Right atrium auricular region (tissue), 2 donors: Measurements from ENCODE around the gene ZBTB16. TPM values are rescaled to one million over a fixed set of nuclear protein-coding genes. Genes with fewer than 3 reads are reported as not detected.

Experiments
- DNase-seq: peaks from one replicate; pipeline ENCODE4 v3.0.0-alpha.2; 2019; ENCODE audit warnings: low spot score
- H3K27ac ChIP-seq, 2 donors: fragments of 200-600 bp; sonication (generic); 1 replicate in 1 of 2; 2 replicates in 1 of 2; pipeline ENCODE4 v1.5.1; 2016 to 2019
- H3K27me3 ChIP-seq, 2 donors: fragments of 200-600 bp; sonication (generic); one replicate each; pipeline versions ENCODE4 v1.5.1 to v1.6.0; 2017 to 2019
- H3K36me3 ChIP-seq: fragments of 200-600 bp; sonication (generic); one replicate; pipeline ENCODE4 v1.5.1; 2016
- H3K4me1 ChIP-seq, 2 donors: fragments of 200-600 bp; sonication (generic); one replicate each; pipeline versions ENCODE4 v1.5.1 to v1.6.0; 2017 to 2019
- H3K4me3 ChIP-seq, 2 donors: fragments of 200-600 bp; sonication (generic); 1 replicate in 1 of 2; 2 replicates in 1 of 2; pipeline ENCODE4 v1.5.1; 2017 to 2019; ENCODE audit warnings: mild to moderate bottlenecking in 1 of 2, moderate library complexity in 1 of 2
- H3K9me3 ChIP-seq, 2 donors: fragments of 200-600 bp; sonication (generic); one replicate each; pipeline ENCODE4 v1.5.1; 2019
- total RNA-seq, 2 donors: library from RNA; depleted of rRNA; stranded (reverse); fragments of >200 nt; gene quantifications; one replicate each; pipeline ENCODE4 v1.1.0, GENCODE V29; 2016
- TF ChIP-seq, protein P1 (sequence below), 2 donors: fragments of 200-600 bp; sonication (generic); IDR thresholded peaks; one replicate each; pipeline ENCODE4 v1.5.1; 2019; ENCODE audit warnings: antibody characterized with exemption in 2 of 2

ZBTB16 gene
- total RNA-seq, 2 donors from 2014 or later = 65.5 to 101 TPM

DNA sequence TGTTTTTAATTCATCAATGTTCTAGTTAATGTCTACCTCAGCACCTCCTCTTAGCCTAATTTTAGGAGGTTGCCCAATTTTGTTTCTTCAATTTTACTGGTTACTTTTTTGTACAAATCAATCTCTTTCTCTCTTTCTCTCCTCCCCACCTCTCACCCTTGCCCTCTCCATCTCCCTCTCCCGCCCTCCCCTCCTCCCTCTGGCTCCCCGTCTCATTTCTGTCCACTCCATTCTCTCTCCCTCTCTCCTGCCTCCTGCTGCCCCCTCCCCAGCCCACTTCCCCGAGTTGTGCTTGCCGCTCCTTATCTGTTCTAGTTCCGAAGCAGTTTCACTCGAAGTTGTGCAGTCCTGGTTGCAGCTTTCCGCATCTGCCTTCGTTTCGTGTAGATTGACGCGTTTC is 195.8 kb downstream of the ZBTB16 start:
- DNase-seq = no peak
- H3K4me1 ChIP-seq = peaks cover 0 to 60% of the 10 kb centered on the region in 2 donors
- no peak overlapping the region for H3K4me3 ChIP-seq
- TF ChIP-seq, protein P1, sequence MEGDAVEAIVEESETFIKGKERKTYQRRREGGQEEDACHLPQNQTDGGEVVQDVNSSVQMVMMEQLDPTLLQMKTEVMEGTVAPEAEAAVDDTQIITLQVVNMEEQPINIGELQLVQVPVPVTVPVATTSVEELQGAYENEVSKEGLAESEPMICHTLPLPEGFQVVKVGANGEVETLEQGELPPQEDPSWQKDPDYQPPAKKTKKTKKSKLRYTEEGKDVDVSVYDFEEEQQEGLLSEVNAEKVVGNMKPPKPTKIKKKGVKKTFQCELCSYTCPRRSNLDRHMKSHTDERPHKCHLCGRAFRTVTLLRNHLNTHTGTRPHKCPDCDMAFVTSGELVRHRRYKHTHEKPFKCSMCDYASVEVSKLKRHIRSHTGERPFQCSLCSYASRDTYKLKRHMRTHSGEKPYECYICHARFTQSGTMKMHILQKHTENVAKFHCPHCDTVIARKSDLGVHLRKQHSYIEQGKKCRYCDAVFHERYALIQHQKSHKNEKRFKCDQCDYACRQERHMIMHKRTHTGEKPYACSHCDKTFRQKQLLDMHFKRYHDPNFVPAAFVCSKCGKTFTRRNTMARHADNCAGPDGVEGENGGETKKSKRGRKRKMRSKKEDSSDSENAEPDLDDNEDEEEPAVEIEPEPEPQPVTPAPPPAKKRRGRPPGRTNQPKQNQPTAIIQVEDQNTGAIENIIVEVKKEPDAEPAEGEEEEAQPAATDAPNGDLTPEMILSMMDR (IDR thresholded peaks at IDR 0.05) = no peak
- H3K36me3 ChIP-seq = peaks cover 42% of the 10 kb centered on the region
- H3K27me3 ChIP-seq = no peaks in the 10 kb centered on the region
- H3K9me3 ChIP-seq = no peaks in the 10 kb centered on the region
- H3K27ac ChIP-seq = no peak overlapping the region

DNA sequence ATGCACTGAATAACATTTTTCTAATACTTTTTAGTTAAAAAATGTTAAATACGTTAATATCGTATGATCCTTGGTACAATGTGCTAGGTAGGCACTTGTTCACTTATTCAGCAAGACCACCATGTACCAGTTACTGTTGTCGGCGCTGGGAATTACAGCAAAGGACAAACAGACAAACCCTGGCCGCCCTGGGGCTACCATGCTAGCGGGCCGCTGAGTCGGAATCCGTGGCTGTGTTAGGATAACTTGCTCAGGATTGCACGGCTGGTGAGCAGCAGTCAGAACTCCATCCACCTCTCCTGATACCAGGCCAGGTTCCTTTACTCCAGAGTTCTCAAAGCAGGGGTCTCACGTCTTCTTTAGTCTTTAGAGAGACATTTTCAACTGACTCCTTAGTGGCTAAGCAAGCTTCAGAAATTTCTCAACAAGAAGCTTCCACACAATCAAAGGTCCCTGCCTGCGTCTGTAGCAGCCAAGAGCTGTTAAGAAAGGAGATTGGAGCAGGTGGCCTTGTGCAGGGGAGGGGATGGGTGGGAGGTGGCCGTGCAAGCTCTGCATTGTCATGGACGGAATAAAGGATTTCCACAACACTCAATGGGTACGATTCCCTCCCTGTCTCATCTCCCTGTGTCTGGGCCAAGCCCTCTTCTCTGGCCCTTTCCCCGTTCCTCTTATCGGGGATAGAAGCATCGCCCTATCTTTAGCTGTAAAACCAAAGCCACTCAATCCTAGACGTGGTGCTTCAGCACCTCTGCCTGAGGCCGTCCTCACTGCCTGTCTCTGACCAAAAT is 196.9 kb downstream of the ZBTB16 start:
- Histone ChIP-seq H3K4me1 (peaks cover 0 to 61% of the 10 kb centered on the region in 2 donors), H3K36me3 (peaks cover 31% of the 10 kb centered on the region), H3K27ac (peak overlapping the region; percentile 88 to 89), H3K4me3 (no peak overlapping the region), H3K27me3 (no peaks in the 10 kb centered on the region), H3K9me3 (no peaks in the 10 kb centered on the region)
- TF ChIP-seq, protein P1 (IDR thresholded peaks at IDR 0.05) = no peak
- DNase-seq = no peak

DNA sequence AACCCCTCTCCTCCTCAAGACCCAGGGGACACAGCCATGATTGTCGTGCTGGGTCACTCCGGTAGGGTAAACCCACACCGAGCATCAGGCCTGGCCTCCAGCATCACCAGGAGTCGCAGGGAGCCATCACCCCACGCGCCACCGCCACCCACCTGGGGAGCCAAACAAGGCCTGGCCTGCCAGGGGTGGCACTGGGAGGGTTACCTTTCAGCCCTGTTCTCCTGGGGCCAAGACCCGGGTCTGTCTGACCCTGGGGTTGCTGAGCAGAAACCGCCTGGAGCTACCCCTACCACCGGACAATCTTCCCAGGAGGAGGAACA is 197.4 kb downstream of the ZBTB16 start:
- DNase-seq = no peak
- Histone ChIP-seq H3K36me3 (peaks cover 25% of the 10 kb centered on the region), H3K9me3 (no peaks in the 10 kb centered on the region), H3K27ac (peak overlapping the region; percentile 88 to 89), H3K27me3 (no peaks in the 10 kb centered on the region), H3K4me3 (no peak overlapping the region), H3K4me1 (peaks cover 0 to 61% of the 10 kb centered on the region in 2 donors)
- TF ChIP-seq, protein P1 (IDR thresholded peaks at IDR 0.05) = no peak

DNA sequence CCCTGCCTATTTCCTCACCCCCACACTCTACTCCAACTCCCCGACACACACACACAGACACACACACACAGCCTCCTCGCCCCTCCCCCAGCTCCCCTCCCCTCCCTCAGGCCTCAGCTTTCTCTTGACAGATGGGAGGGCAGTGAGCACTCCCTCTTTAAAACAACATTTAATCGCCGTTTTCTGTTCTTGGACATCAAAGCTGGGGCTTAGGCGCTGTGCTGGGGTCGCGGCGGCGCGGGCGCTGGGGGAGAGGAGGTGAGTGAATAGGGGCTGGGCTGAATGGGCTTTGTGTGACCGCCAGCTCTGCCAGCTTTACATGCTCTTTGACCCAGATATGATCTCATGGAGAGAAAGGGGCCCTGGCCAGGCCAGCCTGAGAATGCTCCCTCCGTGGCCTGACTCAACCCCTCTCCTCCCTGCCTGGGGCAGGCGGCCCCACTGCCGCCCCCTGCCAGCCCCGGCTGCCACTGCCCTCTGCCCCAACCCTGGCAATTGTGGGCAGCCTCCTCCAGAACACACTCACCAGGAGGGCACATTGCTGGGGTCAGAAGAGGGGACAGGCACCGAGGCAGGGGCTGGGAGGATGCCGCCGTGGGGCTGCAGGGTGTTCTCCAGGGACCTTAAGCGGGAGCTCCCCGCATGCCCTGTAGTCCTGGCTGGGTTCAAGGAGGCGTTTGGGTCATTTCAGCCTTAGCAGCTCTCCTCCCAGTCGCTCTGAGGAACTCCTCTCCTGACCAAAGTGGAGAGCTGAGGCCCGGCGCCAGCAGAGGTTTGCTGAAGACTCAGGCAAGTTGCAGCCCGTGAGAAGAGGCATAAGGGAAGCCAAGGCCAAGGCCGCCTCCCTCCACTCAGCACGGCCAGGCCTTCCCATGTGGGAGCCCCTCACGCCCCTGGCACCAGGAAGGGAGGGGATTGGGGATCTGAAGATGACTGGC is 198.4 kb downstream of the ZBTB16 start:
- H3K9me3 ChIP-seq = no peaks in the 10 kb centered on the region
- TF ChIP-seq, protein P1 (IDR thresholded peaks at IDR 0.05) = peak in 1 of 2 donors; percentile 53
- peak overlapping the region; percentile 88 to 89 for H3K27ac ChIP-seq
- H3K4me3 ChIP-seq = peak overlapping the region; percentile 7 to 19
- peaks cover 0 to 67% of the 10 kb centered on the region in 2 donors for H3K4me1 ChIP-seq
- H3K36me3 ChIP-seq = peaks cover 16% of the 10 kb centered on the region
- no peaks in the 10 kb centered on the region for H3K27me3 ChIP-seq
- DNase-seq = peak; percentile 80

DNA sequence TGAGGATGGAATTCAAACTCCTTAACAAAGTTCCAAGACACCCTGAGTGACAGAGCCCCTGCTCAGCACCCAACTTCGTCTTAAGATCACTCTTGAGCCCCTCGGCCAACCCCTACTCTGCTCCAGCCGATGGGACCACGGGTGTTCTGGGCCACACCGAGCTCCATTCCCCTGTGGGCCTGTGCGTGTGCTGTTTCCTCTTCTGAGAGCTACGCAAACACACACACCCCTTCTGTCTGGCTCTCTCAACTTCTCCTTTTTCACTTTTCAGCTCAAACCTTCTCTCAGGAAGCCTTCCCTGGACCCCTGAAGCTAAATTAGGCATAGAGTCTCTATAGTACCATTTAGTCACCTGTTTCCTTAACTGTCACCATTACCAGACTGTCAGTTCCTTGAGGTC is 199.2 kb downstream of the ZBTB16 start:
- TF ChIP-seq, protein P1 (IDR thresholded peaks at IDR 0.05) = no peak
- H3K27me3 ChIP-seq = no peaks in the 10 kb centered on the region
- peaks cover 8% of the 10 kb centered on the region for H3K36me3 ChIP-seq
- H3K4me3 ChIP-seq = peak overlapping the region; percentile 7 to 19
- H3K27ac ChIP-seq = peak overlapping the region; percentile 88 to 89
- peaks cover 0 to 74% of the 10 kb centered on the region in 2 donors for H3K4me1 ChIP-seq
- no peak for DNase-seq
- H3K9me3 ChIP-seq = no peaks in the 10 kb centered on the region
